A673 (cell line): Measurements from ENCODE around the gene ATP10A.

ENCODE experiments used
- EZH2 ChIP-seq: fragments of 200-600 bp; sonication (generic); IDR thresholded peaks from 2 replicates; pipeline ENCODE4 v1.6.1; 2017; ENCODE audit warnings: borderline replicate concordance, low read depth, mild to moderate bottlenecking, mixed read lengths, antibody characterized with exemption, low read length; ENCODE audit not compliant: poor library complexity, severe bottlenecking
- TF ChIP-seq, protein P1 (sequence below): fragments of 300-800, 200-600 bp; sonication (generic); conservative IDR thresholded peaks from 2 replicates; pipeline ENCODE4 v1.5.1; 2017; ENCODE audit warnings: low read depth, mild to moderate bottlenecking, antibody characterized with exemption, low read length, moderate library complexity, mixed read lengths

DNA sequence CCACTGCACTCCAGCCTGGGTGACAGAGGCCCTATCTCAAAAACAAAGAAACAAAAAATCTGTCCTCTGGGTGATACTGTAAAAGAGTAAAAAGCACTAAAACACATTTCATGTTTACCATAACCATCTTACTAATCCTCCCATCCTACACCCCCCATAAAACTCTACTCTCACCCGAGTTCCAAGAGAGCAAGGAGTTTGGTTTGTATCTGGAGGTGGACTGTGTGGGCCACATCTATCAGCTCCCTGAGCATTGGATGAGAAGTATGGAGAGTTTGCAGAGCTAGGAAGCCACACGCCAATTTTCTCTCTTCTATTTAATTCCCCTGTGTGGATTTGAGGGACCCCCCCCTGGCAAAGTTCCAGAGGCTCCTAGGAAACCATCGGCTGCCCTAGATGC lies 80.0 kb downstream of the ATP10A start:
- TF ChIP-seq, protein P1, sequence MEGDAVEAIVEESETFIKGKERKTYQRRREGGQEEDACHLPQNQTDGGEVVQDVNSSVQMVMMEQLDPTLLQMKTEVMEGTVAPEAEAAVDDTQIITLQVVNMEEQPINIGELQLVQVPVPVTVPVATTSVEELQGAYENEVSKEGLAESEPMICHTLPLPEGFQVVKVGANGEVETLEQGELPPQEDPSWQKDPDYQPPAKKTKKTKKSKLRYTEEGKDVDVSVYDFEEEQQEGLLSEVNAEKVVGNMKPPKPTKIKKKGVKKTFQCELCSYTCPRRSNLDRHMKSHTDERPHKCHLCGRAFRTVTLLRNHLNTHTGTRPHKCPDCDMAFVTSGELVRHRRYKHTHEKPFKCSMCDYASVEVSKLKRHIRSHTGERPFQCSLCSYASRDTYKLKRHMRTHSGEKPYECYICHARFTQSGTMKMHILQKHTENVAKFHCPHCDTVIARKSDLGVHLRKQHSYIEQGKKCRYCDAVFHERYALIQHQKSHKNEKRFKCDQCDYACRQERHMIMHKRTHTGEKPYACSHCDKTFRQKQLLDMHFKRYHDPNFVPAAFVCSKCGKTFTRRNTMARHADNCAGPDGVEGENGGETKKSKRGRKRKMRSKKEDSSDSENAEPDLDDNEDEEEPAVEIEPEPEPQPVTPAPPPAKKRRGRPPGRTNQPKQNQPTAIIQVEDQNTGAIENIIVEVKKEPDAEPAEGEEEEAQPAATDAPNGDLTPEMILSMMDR = no peak
- no peak for TF ChIP-seq EZH2
